ENCODE measurements around the gene ZFC3H1. TPM values are rescaled to one million over a fixed set of nuclear protein-coding genes. Genes with fewer than 3 reads are reported as not detected.
A peak's percentile ranks its signal among the peaks of the same experiment; 100 is the strongest.

Gene ZFC3H1
- total RNA-seq, 2 donors from 2014 or later: 40.5 to 46.0 TPM

- Histone ChIP-seq H3K4me3 (ENCODE audit: low read length) (no peak overlapping the region), H3K9ac (ENCODE audit: extremely low read depth, low read length, poor library complexity, severe bottlenecking) (no peak overlapping the region), H3K9me3 (ENCODE audit: control insufficient read depth, low read length) (no peaks in the 10 kb centered on the region), H3K4me1 (ENCODE audit: control insufficient read depth, insufficient read depth, low read length) (peaks cover under 1% of the 10 kb centered on the region), H3K36me3 (ENCODE audit: control insufficient read depth, insufficient read depth, low read length) (peaks cover 94% of the 10 kb centered on the region), H3K27me3 (ENCODE audit: control insufficient read depth, insufficient read depth, low read length, poor library complexity, severe bottlenecking) (no peaks in the 10 kb centered on the region), H3K27ac (ENCODE audit: low read depth, low read length) (no peak overlapping the region)
- Mint-ChIP-seq H3K27me3 (ENCODE audit: insufficient read depth) (no peaks in the 10 kb centered on the region), H3K27ac (no peak overlapping the region), H3K4me3 (no peak overlapping the region), H3K4me1 (peaks cover 9% of the 10 kb centered on the region), H3K36me3 (ENCODE audit: low read depth) (peaks cover 82% of the 10 kb centered on the region), H3K9me3 (no peaks in the 10 kb centered on the region)
- no peak for DNase-seq
- WGBS, 2 experiments (ENCODE audit: insufficient coverage in 1 of 2, insufficient read length in 1 of 2): 80 to 95% methylated on average over 1 of the region's 1 CpG
- no peak for TF ChIP-seq CTCF (conservative IDR thresholded peaks at IDR 0.05)
These were observed 41.7 kb downstream of the ZFC3H1 start for GRCh38 chr12:71621938-71622337.

GRCh38 chr12:71610031-71610795, 53.4 kb downstream of the ZFC3H1 start:
- peaks cover 76% of the 10 kb centered on the region for H3K36me3 Mint-ChIP-seq (ENCODE audit: low read depth)
- Histone ChIP-seq H3K36me3 (ENCODE audit: control insufficient read depth, insufficient read depth, low read length) (peaks cover 98% of the 10 kb centered on the region), H3K9ac (ENCODE audit: extremely low read depth, low read length, poor library complexity, severe bottlenecking) (no peak overlapping the region), H3K4me1 (ENCODE audit: control insufficient read depth, insufficient read depth, low read length) (no peaks in the 10 kb centered on the region), H3K27me3 (ENCODE audit: control insufficient read depth, insufficient read depth, low read length, poor library complexity, severe bottlenecking) (no peaks in the 10 kb centered on the region), H3K4me3 (ENCODE audit: low read length) (no peak overlapping the region), H3K27ac (ENCODE audit: low read depth, low read length) (no peak overlapping the region), H3K9me3 (ENCODE audit: control insufficient read depth, low read length) (no peaks in the 10 kb centered on the region)
- DNase-seq: no peak
- H3K4me3 Mint-ChIP-seq: no peak overlapping the region
- H3K27ac Mint-ChIP-seq: no peak overlapping the region
- TF ChIP-seq CTCF (conservative IDR thresholded peaks at IDR 0.05): no peak
- WGBS, 2 experiments (ENCODE audit: insufficient coverage in 1 of 2, insufficient read length in 1 of 2): 96 to 98% methylated on average over 4 to 6 of the region's 6 CpGs
- no peaks in the 10 kb centered on the region for H3K27me3 Mint-ChIP-seq (ENCODE audit: insufficient read depth)
- no peaks in the 10 kb centered on the region for H3K9me3 Mint-ChIP-seq
- peaks cover 16% of the 10 kb centered on the region for H3K4me1 Mint-ChIP-seq

GRCh38 chr12:71607494-71608330, 55.9 kb downstream of the ZFC3H1 start:
- DNase-seq: no peak
- WGBS, 2 experiments (ENCODE audit: insufficient coverage in 1 of 2, insufficient read length in 1 of 2): 97 to 98% methylated on average over 3 to 4 of the region's 4 CpGs
- Mint-ChIP-seq H3K4me3 (no peak overlapping the region), H3K9me3 (no peaks in the 10 kb centered on the region), H3K27me3 (ENCODE audit: insufficient read depth) (no peaks in the 10 kb centered on the region), H3K4me1 (peaks cover 16% of the 10 kb centered on the region), H3K27ac (no peak overlapping the region), H3K36me3 (ENCODE audit: low read depth) (peaks cover 64% of the 10 kb centered on the region)
- peak; percentile 24 for TF ChIP-seq CTCF (conservative IDR thresholded peaks at IDR 0.05)
- no peak overlapping the region for H3K27ac ChIP-seq (ENCODE audit: low read depth, low read length)
- no peak overlapping the region for H3K9ac ChIP-seq (ENCODE audit: extremely low read depth, low read length, poor library complexity, severe bottlenecking)
- H3K36me3 ChIP-seq (ENCODE audit: control insufficient read depth, insufficient read depth, low read length): peaks cover 77% of the 10 kb centered on the region
- no peak overlapping the region for H3K4me3 ChIP-seq (ENCODE audit: low read length)
- no peaks in the 10 kb centered on the region for H3K4me1 ChIP-seq (ENCODE audit: control insufficient read depth, insufficient read depth, low read length)
- no peaks in the 10 kb centered on the region for H3K27me3 ChIP-seq (ENCODE audit: control insufficient read depth, insufficient read depth, low read length, poor library complexity, severe bottlenecking)
- H3K9me3 ChIP-seq (ENCODE audit: control insufficient read depth, low read length): no peaks in the 10 kb centered on the region

Data from endodermal cell (in vitro differentiated cells).